GM08714 (cell line): ENCODE data around the gene GTF3C1.

Experiments used
- H3K4me3 ChIP-seq: fragments of 200-500 bp; sonication (Bioruptor generic); 2 replicates; pipeline ENCODE4 v1.5.1; 2014; ENCODE audit warnings: mild to moderate bottlenecking, low read length, inconsistent platforms
- ZNF274 ChIP-seq: IDR thresholded peaks from 2 replicates; pipeline ENCODE4 v1.6.1; 2012; ENCODE audit warnings: mild to moderate bottlenecking, low read depth, low read length

Gene GTF3C1

GRCh38 chr16:27474921-27475320, 74.8 kb downstream of the GTF3C1 start:
- no peak overlapping the region for H3K4me3 ChIP-seq
- TF ChIP-seq ZNF274: no peak

- TF ChIP-seq ZNF274: no peak
- H3K4me3 ChIP-seq: no peak overlapping the region
Measured at GRCh38 chr16:27474041-27474440, 75.7 kb downstream of the GTF3C1 start.

DNA sequence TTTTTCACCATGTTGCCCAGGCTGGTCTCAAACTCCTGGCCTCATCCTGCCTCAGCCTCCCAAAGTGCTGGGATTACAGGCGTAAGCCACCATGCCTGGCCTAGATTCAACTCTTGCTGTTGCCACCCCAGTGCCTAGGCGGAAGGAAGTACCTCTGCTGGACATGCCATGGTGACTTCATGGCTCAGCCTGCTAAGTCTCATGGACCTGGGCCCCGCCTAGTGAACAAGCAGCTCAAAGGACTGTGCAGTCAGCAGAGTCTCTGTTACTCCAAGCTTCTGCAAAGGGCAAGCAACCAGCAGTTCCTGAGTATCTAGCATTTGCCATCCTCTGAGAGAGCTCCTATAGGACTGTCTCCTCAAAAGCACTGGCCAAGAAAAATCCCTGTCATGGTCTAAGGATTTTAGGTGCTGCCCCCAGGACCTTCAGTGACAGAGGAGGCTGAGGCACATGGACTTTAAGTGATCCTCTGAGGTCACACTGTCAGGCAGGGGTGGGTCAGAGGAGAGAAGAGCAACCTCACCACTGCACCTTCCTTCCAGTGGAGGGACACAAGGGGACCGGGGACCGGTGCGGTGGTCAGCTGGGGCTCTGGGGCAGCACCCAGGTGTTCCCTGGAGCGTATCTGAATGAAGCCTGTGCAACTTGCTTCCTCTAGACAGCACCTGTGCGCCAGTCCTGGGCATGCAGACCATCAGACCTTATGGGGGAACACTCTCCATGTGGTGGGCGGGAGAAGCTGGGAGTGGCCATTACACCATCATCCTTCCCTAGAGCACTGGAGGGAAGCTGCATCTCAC, 76.4 kb downstream of the GTF3C1 start:
- no peak for TF ChIP-seq ZNF274
- no peak overlapping the region for H3K4me3 ChIP-seq

DNA sequence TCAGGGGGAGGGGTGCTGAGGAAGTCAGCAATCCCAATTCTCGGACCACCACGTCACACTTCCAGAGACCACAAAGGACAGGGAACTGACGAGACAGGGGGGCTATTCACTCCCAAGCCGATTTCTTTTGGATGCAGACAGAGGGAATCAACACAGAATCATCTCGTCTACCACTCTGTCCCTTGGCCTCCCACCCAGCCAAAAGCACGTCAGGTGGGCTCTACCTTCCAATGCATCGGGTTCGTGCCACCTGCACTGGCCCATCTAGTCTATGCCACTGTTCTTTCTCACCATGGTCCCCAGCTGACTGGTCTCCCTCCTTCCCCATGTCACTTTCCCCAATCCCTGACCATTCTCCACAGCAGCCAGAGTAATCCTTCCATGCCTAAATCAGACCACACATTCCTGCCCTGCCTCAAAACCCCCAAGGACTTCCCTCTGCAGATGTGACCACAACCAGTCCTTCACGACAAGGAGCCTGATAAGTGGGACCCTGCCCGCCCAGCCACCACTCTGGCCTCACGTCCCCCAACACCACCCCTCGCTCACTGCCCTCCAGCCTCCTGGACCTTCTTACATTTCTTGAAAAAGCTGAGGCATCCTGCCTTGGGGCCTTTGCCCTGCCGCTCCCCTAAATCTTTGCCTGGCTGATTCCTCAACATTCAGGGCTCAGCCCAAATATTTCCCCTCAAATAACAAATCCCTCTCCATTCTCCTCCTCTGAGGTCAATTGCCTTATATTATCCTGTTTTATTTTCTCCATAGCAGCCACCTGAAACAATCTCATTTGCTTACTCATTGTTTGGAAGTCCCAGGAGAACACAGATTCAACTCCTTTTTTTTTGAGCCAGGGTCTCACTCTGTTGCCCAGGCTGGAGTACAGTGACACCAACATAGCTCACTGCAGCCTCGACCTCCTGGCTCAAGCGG, 77.4 kb downstream of the GTF3C1 start:
- no peak for TF ChIP-seq ZNF274
- no peak overlapping the region for H3K4me3 ChIP-seq

DNA sequence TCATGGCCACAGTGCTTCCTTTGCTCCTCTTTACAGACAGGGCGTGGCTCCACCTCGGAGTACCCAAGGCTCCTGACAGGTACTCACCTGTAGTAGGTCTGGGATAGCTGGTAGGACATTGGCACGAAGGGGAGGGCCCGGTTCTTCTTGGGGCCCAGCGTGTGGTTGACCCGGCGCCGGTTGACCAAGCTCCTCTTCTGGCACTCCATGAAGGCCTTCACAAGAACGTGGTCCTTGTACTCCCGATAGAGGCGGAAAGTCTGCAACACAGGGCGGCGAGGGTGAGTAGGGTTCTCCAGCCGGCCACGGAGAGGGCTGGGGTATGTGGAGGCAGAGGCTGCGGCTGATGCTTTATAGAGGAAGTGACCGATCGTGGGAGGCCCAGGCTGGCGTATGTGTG, 78.1 kb downstream of the GTF3C1 start:
- TF ChIP-seq ZNF274: no peak

GRCh38 chr16:27470567-27471431, 78.9 kb downstream of the GTF3C1 start:
- no peak for TF ChIP-seq ZNF274
- no peak overlapping the region for H3K4me3 ChIP-seq

More for the DNA sequence above, 78.1 kb downstream of the GTF3C1 start:
- no peak overlapping the region for H3K4me3 ChIP-seq

GRCh38 chr16:27468941-27469531, 80.7 kb downstream of the GTF3C1 start:
- TF ChIP-seq ZNF274: no peak
- no peak overlapping the region for H3K4me3 ChIP-seq

DNA sequence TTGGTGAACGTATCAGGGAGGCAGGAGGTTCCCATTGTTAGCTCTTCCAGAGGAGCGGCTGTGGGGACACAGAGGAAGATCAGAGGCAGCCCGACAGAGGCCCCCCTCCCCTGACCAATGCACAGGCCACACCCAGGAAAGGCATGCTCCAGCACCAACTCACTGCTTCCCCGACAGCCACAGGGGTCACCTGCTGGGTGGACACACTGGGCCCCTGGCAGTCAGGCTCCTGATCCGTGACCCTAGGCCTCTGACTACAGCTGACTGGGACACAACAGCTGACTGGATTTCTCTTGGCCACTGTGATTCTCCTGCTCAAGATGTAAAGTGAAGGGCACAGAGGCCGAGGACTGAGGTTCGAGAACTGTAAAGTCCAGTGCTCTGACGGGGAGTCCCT, 84.2 kb downstream of the GTF3C1 start:
- TF ChIP-seq ZNF274: no peak
- H3K4me3 ChIP-seq: no peak overlapping the region

DNA sequence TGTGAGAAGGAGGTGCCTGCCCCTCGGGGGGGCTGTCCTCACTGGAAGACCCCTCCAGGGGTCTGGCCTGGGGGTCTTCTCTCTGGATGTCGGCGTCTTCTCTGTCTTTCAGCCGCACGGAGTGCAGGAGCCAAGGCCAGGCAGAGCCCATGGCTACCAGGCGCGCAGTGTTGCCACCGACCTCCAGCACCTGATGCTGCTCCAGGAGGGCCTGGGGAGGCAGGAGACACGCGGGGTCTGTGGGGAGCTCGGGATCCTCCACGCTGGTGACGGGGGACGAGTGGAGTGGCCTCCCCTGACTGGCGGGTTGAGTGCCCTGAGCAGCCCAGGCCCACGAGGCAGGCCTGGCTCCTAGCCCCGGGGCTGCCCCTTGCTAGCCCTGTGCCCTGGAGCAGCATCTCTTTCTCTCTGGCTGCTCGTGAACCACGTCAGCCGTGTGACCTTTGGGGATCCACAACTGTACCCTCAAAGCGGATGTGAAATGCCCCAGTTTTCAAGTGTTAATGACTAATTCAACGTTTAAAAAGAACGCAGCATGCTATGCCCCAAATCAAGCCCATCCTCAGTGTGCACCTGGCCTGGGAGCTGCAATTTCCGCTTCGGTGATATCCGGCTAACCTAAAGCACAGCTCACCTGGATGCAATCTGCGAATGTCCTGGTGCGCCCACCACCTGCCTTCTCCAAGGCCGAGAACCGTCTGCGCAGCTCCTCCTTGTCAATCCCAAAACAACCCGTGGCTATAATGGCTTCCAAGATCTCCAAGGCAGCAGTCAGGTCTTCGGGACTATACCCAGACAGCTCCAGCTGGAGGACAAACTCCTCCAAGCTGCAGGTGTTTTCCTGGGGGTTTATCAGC, 84.9 kb downstream of the GTF3C1 start:
- TF ChIP-seq ZNF274: no peak
- H3K4me3 ChIP-seq: no peak overlapping the region

DNA sequence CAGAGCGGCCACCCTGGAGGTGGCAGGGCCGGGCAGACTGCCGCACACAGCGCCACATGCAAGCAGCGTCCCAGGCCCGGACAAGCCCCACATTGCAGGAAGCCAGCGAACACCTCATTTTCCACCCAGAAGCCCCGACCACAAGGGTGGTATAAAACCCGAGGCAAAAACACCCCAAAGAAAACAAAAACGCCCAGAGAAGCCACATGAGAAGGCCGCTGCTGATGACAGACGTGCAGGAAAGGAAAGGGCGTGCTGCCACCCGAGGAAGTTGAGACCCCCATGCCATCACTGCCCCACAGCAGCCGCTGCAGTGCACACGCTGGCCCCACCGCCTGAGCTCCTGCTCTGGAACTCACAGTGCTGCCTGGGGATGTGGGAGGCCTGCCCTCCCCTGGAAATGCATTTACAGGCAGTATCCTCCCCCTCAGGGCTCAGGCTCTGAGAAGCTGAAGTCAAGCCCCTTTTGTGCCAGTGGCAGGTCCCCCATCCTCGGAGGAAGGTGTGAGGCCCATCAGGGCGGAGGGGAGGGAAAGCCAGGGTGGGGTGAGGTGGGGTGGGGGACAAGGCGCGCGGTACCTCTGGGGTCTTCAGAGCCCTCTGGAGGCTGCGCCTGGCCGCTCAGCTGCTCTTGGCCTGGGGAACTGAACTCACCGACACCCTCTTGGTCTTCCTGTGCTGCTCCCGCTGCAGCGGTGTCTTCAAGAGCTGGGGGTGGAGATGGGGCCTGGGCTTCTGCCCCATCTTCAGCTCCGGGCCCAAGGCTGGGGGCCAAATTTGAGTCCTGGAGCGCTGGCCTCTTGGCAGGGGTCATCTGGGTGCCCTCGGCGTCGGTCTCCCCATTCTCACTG, 85.7 kb downstream of the GTF3C1 start:
- TF ChIP-seq ZNF274: no peak
- H3K4me3 ChIP-seq: no peak overlapping the region

DNA sequence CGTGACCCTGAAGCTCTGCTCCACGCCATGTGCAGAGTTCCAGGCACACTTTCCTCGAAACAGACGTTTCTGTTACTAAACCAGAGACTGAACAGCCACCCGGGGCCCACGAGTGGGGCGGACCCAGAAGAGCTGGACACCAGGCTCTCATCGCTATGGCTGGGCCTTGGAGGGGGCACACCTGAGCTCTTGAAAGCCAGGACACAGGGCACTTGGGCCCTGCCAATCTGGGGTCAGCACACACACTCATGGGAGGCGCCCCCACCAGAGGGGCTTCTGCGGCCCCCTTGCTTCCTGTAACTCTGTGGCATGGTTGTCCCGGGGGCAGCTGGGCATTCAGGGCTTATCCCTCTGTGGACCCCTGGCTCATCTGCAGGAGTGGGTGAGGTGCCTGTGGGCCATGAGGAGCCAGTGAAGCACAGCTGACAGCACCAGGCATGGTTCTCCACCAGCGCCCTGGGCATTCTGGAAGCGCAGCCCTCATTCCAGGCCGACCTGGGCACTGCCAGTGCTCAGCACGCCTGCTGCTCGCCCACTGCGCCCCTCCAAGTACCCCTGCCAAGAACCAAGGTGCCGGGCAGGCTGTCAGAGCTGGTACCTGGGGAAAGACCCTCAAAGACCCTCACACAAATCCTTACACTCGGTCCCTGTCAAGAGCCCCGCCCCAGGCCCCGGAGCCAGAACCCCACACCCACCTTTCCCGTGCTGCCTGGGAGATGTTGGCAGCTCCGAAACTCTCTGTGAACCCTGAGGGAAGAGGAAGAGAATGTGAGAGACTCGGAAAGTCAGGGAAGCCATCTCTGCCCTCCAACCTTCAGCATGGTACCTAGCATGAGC, 86.6 kb downstream of the GTF3C1 start:
- no peak overlapping the region for H3K4me3 ChIP-seq
- TF ChIP-seq ZNF274: no peak
